GM12892 (cell line): ENCODE data around the gene LIPH.
A peak's percentile ranks its signal among the peaks of the same experiment; 100 is the strongest.
"Not testable (repeated sequence)": the region's sequence is repeated elsewhere in the genome, so short reads cannot be mapped to it uniquely, and the experiment has no call there.

Experiments
- DNase-seq: peaks from one replicate; pipeline ENCODE4 v3.0.0; 2011; ENCODE audit not compliant: insufficient read length
- FAIRE-seq: peaks from 2 replicates; lab custom pipeline; 2011; peaks lifted over from hg19 to GRCh38; lab: Jason Lieb, UNC
- POLR2A ChIP-seq: IDR thresholded peaks from 2 replicates; pipeline ENCODE4 v1.6.1; 2011; ENCODE audit warnings: low read depth, low read length, control low read depth
- POLR2AphosphoS5 ChIP-seq: IDR thresholded peaks from 2 replicates; pipeline ENCODE4 v1.6.1; 2011; ENCODE audit warnings: low read depth, low read length, control low read depth
- TAF1 ChIP-seq: IDR thresholded peaks from 2 replicates; pipeline ENCODE4 v1.6.1; 2011; ENCODE audit warnings: low read depth, mild to moderate bottlenecking, control low read depth, low read length, borderline replicate concordance

Gene LIPH

GRCh38 chr3:185561958-185562357, 9.6 kb upstream of the LIPH start:
- TF ChIP-seq TAF1 (no peak), POLR2AphosphoS5 (no peak), POLR2A (no peak)
- FAIRE-seq (no peak), DNase-seq (no peak)

GRCh38 chr3:185561374-185561943, 9.1 kb upstream of the LIPH start:
- FAIRE-seq (no peak), DNase-seq (no peak)
- TF ChIP-seq TAF1 (no peak), POLR2AphosphoS5 (no peak), POLR2A (no peak)

- DNase-seq: no peak
- no peak for TF ChIP-seq TAF1
- no peak for TF ChIP-seq POLR2AphosphoS5
- TF ChIP-seq POLR2A: no peak
- FAIRE-seq: no peak
Observed at GRCh38 chr3:185560676-185561075, 8.3 kb upstream of the LIPH start.

- TF ChIP-seq POLR2AphosphoS5 (no peak), POLR2A (no peak), TAF1 (no peak)
- DNase-seq (no peak), FAIRE-seq (no peak)
Observed at GRCh38 chr3:185559706-185560090, 7.3 kb upstream of the LIPH start.

GRCh38 chr3:185558395-185558794, 6.0 kb upstream of the LIPH start:
- DNase-seq (no peak), FAIRE-seq (no peak)
- no peak for TF ChIP-seq POLR2AphosphoS5
- TF ChIP-seq TAF1: no peak
- no peak for TF ChIP-seq POLR2A

GRCh38 chr3:185556640-185557039, 4.3 kb upstream of the LIPH start:
- DNase-seq, FAIRE-seq: not testable (repeated sequence)

GRCh38 chr3:185555860-185556347, 3.5 kb upstream of the LIPH start:
- FAIRE-seq (no peak), DNase-seq (no peak)
- TF ChIP-seq POLR2A (no peak), POLR2AphosphoS5 (no peak), TAF1 (no peak)

- TF ChIP-seq POLR2AphosphoS5 (no peak), TAF1 (no peak), POLR2A (no peak)
- FAIRE-seq (no peak), DNase-seq (no peak)
Observed at GRCh38 chr3:185555101-185555501, 2.7 kb upstream of the LIPH start.

GRCh38 chr3:185549651-185550111, 2.7 kb downstream of the LIPH start:
- FAIRE-seq: no peak
- TF ChIP-seq TAF1 (no peak), POLR2A (no peak), POLR2AphosphoS5 (no peak)
- no peak for DNase-seq

GRCh38 chr3:185549122-185549521, 3.3 kb downstream of the LIPH start:
- DNase-seq: no peak
- no peak for FAIRE-seq
- TF ChIP-seq POLR2AphosphoS5 (no peak), TAF1 (no peak), POLR2A (no peak)

GRCh38 chr3:185540695-185541094, 11.7 kb downstream of the LIPH start:
- DNase-seq (no peak), FAIRE-seq (no peak)
- no peak for TF ChIP-seq POLR2A
- TF ChIP-seq TAF1: no peak
- TF ChIP-seq POLR2AphosphoS5: no peak

GRCh38 chr3:185539934-185540333, 12.5 kb downstream of the LIPH start:
- TF ChIP-seq TAF1: no peak
- no peak for TF ChIP-seq POLR2A
- TF ChIP-seq POLR2AphosphoS5: no peak
- no peak for FAIRE-seq
- DNase-seq: no peak

GRCh38 chr3:185537369-185537970, 14.9 kb downstream of the LIPH start:
- peak; percentile 93 for FAIRE-seq
- DNase-seq: peak; percentile 59
- 0 out of 2 replicates have a peak, but pooled peaks have one; percentile 18 for TF ChIP-seq POLR2A
- TF ChIP-seq POLR2AphosphoS5: no peak
- no peak for TF ChIP-seq TAF1
